ENCODE data around the gene GDPD4.

DNA sequence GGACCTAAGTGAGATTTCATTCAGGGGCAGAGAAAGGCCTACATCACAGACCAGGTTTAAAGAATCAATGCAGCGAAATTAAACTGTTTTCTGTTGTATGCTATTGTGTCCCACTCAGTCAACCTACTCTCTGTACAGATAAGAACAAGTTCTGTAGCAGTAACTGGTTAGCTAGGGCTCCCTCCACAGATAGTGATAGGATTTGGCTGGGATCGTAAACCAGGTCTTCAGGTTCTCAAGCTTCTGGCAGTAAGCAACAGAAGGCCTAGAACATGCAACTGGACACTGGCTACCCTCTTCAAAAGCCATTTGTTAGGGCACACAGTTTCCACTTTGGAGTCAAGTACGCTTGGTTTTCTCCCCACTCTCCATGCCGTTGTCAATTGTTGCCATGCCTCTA is 69.2 kb downstream of the GDPD4 start:
- TF ChIP-seq, protein P1, sequence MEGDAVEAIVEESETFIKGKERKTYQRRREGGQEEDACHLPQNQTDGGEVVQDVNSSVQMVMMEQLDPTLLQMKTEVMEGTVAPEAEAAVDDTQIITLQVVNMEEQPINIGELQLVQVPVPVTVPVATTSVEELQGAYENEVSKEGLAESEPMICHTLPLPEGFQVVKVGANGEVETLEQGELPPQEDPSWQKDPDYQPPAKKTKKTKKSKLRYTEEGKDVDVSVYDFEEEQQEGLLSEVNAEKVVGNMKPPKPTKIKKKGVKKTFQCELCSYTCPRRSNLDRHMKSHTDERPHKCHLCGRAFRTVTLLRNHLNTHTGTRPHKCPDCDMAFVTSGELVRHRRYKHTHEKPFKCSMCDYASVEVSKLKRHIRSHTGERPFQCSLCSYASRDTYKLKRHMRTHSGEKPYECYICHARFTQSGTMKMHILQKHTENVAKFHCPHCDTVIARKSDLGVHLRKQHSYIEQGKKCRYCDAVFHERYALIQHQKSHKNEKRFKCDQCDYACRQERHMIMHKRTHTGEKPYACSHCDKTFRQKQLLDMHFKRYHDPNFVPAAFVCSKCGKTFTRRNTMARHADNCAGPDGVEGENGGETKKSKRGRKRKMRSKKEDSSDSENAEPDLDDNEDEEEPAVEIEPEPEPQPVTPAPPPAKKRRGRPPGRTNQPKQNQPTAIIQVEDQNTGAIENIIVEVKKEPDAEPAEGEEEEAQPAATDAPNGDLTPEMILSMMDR (IDR thresholded peaks at IDR 0.05; ENCODE audit: low read depth, low read length, missing input control), result no peak
- TF ChIP-seq, protein P2, sequence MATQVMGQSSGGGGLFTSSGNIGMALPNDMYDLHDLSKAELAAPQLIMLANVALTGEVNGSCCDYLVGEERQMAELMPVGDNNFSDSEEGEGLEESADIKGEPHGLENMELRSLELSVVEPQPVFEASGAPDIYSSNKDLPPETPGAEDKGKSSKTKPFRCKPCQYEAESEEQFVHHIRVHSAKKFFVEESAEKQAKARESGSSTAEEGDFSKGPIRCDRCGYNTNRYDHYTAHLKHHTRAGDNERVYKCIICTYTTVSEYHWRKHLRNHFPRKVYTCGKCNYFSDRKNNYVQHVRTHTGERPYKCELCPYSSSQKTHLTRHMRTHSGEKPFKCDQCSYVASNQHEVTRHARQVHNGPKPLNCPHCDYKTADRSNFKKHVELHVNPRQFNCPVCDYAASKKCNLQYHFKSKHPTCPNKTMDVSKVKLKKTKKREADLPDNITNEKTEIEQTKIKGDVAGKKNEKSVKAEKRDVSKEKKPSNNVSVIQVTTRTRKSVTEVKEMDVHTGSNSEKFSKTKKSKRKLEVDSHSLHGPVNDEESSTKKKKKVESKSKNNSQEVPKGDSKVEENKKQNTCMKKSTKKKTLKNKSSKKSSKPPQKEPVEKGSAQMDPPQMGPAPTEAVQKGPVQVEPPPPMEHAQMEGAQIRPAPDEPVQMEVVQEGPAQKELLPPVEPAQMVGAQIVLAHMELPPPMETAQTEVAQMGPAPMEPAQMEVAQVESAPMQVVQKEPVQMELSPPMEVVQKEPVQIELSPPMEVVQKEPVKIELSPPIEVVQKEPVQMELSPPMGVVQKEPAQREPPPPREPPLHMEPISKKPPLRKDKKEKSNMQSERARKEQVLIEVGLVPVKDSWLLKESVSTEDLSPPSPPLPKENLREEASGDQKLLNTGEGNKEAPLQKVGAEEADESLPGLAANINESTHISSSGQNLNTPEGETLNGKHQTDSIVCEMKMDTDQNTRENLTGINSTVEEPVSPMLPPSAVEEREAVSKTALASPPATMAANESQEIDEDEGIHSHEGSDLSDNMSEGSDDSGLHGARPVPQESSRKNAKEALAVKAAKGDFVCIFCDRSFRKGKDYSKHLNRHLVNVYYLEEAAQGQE (IDR thresholded peaks at IDR 0.05), result no peak
- TF ChIP-seq RXRA (IDR thresholded peaks at IDR 0.05), result no peak
- no peak for TF ChIP-seq RAD21 (IDR thresholded peaks at IDR 0.05)
- no peak for TF ChIP-seq HNF4A (conservative IDR thresholded peaks at IDR 0.05)
- no peak for TF ChIP-seq GABPA (IDR thresholded peaks at IDR 0.05 in 1 of 2, conservative IDR thresholded peaks at IDR 0.05 in 1 of 2)
- TF ChIP-seq JUND (IDR thresholded peaks at IDR 0.05), result no peak
- no peak for TF ChIP-seq SP1 (IDR thresholded peaks at IDR 0.05)

Data from liver (tissue), 3 donors.